GM23338 (cell line): Measurements from ENCODE around the gene CYS1. TPM values are rescaled to one million over a fixed set of nuclear protein-coding genes. Genes with fewer than 3 reads are reported as not detected.

Experiments used
- ATAC-seq: fragments of 200-7000 bp; cut with Tn5 transposase; 3 replicates; pipeline ENCODE4 v1.9.1; 2020
- DNase-seq: peaks from one replicate; pipeline ENCODE4 v3.0.0-alpha.2; 2015; ENCODE audit warnings: low spot score
- H2AFZ ChIP-seq: fragments of 200-600 bp; sonication (generic); 2 replicates; pipeline ENCODE4 v1.8.0; 2016; ENCODE audit warnings: antibody characterized with exemption, mild to moderate bottlenecking, moderate library complexity
- H3F3A ChIP-seq: fragments of 200-600 bp; sonication (generic); replicated peaks from 2 replicates; pipeline ENCODE4 v1.8.0; 2017; ENCODE audit warnings: antibody characterized with exemption, mixed run types, low read depth
- H3K27ac ChIP-seq: fragments of 200-600 bp; sonication (generic); 2 replicates; pipeline ENCODE4 v1.6.1; 2016; ENCODE audit warnings: low read depth
- H3K27me3 ChIP-seq: fragments of 200-600 bp; sonication (generic); 2 replicates; pipeline ENCODE4 v1.8.0; 2016; ENCODE audit warnings: mild to moderate bottlenecking, mixed run types, moderate library complexity; ENCODE audit not compliant: insufficient read depth
- H3K36me3 ChIP-seq: fragments of 200-600 bp; sonication (generic); 2 replicates; pipeline ENCODE4 v1.8.0; 2016; ENCODE audit warnings: mild to moderate bottlenecking; ENCODE audit not compliant: insufficient read depth
- H3K4me1 ChIP-seq: fragments of 200-600 bp; sonication (generic); 2 replicates; pipeline ENCODE4 v1.8.0; 2016; ENCODE audit warnings: mild to moderate bottlenecking, moderate library complexity; ENCODE audit not compliant: insufficient read depth
- H3K4me2 ChIP-seq: fragments of 200-600 bp; sonication (generic); 2 replicates; pipeline ENCODE4 v1.7.1; 2017; ENCODE audit warnings: mixed run types
- H3K4me3 ChIP-seq: fragments of 200-600 bp; sonication (generic); 2 replicates; pipeline ENCODE4 v1.6.1; 2016; ENCODE audit warnings: mixed run types
- H3K79me2 ChIP-seq: fragments of 200-600 bp; sonication (generic); replicated peaks from 2 replicates; pipeline ENCODE4 v1.8.0; 2017; ENCODE audit warnings: mild to moderate bottlenecking; ENCODE audit not compliant: insufficient read depth
- H3K9me2 ChIP-seq: fragments of 200-600 bp; sonication (generic); 2 replicates; pipeline ENCODE4 v1.8.0; 2017; ENCODE audit not compliant: insufficient read depth
- H4K20me1 ChIP-seq: fragments of 200-600 bp; sonication (generic); replicated peaks from 2 replicates; pipeline ENCODE4 v1.8.0; 2017; ENCODE audit warnings: mild to moderate bottlenecking; ENCODE audit not compliant: insufficient read depth
- H3K27ac Mint-ChIP-seq: 2 replicates; pipeline ENCODE4 v1.8.0; 2020; ENCODE audit warnings: inconsistent platforms, mild to moderate bottlenecking, moderate library complexity, mixed read lengths
- H3K27me3 Mint-ChIP-seq: 3 replicates; pipeline ENCODE4 v1.8.0; 2022; ENCODE audit warnings: low read depth, mild to moderate bottlenecking, moderate library complexity, mixed read lengths, inconsistent platforms; ENCODE audit not compliant: insufficient read depth, poor library complexity
- H3K36me3 Mint-ChIP-seq: 3 replicates; pipeline ENCODE4 v1.8.0; 2021; ENCODE audit warnings: low read depth, mild to moderate bottlenecking, inconsistent platforms, moderate library complexity, mixed read lengths
- H3K4me1 Mint-ChIP-seq: 3 replicates; pipeline ENCODE4 v1.8.0; 2020; ENCODE audit warnings: mild to moderate bottlenecking, inconsistent platforms, mixed read lengths
- H3K4me3 Mint-ChIP-seq: 3 replicates; pipeline ENCODE4 v1.8.0; 2021; ENCODE audit warnings: moderate library complexity, mild to moderate bottlenecking, inconsistent platforms, mixed read lengths
- H3K9me3 Mint-ChIP-seq: 3 replicates; pipeline ENCODE4 v1.8.0; 2020; ENCODE audit warnings: moderate library complexity, mild to moderate bottlenecking, inconsistent platforms, mixed read lengths
- CTCF ChIP-seq, 2 experiments: fragments of 200-600 bp in 1 of 2; sonication (generic) in 1 of 2; conservative IDR thresholded peaks; 2 replicates each; pipeline versions ENCODE4 v1.5.1 to v1.6.1; 2016 to 2017; ENCODE audit warnings: antibody characterized with exemption in 2 of 2, low read depth in 2 of 2, mild to moderate bottlenecking in 2 of 2, moderate library complexity in 1 of 2
- EZH2 ChIP-seq: fragments of 200-600 bp; sonication (generic); IDR thresholded peaks from one replicate; pipeline ENCODE4 v1.8.0; 2017; ENCODE audit warnings: antibody characterized with exemption, mild to moderate bottlenecking, low read depth; ENCODE audit not compliant: unreplicated experiment
- NANOG ChIP-seq: IDR thresholded peaks from 2 replicates; pipeline ENCODE4 v1.6.1; 2016; ENCODE audit warnings: antibody characterized with exemption, borderline replicate concordance
- POLR2AphosphoS5 ChIP-seq: IDR thresholded peaks from 2 replicates; pipeline ENCODE4 v1.6.1; 2016; ENCODE audit warnings: antibody characterized with exemption, low read depth
- REST ChIP-seq: IDR thresholded peaks from one replicate; pipeline ENCODE4 v1.6.1; 2018; ENCODE audit warnings: antibody characterized with exemption; ENCODE audit not compliant: unreplicated experiment
- STAT1 ChIP-seq: IDR thresholded peaks from one replicate; pipeline ENCODE4 v1.6.1; 2016; ENCODE audit warnings: antibody characterized with exemption; ENCODE audit not compliant: unreplicated experiment
- ZNF114 ChIP-seq: fragments of 250-450 bp; sonication (Bioruptor Pico); IDR thresholded peaks from 2 replicates; pipeline ENCODE4 v1.5.0; 2020; ENCODE audit warnings: mild to moderate bottlenecking, moderate library complexity
- ZNF331 ChIP-seq: fragments of 250-450 bp; sonication (Bioruptor Pico); IDR thresholded peaks from 2 replicates; pipeline ENCODE4 v1.5.0; 2020; ENCODE audit warnings: low read depth, mild to moderate bottlenecking, moderate library complexity
- ZNF462 ChIP-seq: fragments of 250-450 bp; sonication (Bioruptor Pico); IDR thresholded peaks from 2 replicates; pipeline ENCODE4 v1.5.0; 2020; ENCODE audit warnings: mild to moderate bottlenecking, moderate library complexity
- polyA plus RNA-seq: library from polyadenylated mRNA; unstranded; fragments of >200 nt; fragmentation: Nextera tagmentation; extraction: Ambion mirVana; gene quantifications from 2 replicates; pipeline ENCODE4 v1.2.1, GENCODE V29; 2016
- total RNA-seq: library from RNA; depleted of rRNA; stranded (reverse); fragments of >200 nt; shearing (Covaris generic); gene quantifications from 2 replicates; pipeline ENCODE4 v1.2.3, GENCODE V29; 2014
- TF ChIP-seq, protein P1 (sequence below): IDR thresholded peaks from 2 replicates; pipeline ENCODE4 v1.6.1; 2016; ENCODE audit warnings: antibody characterized with exemption

The CYS1 gene
- total and polyA plus RNA-seq, 2 experiments from 2014 or later, result 0.31 to 0.32 TPM

GRCh38 chr2:10078001-10078400, 2.2 kb downstream of the CYS1 start:
- peaks cover 37% of the 10 kb centered on the region for H3K27me3 Mint-ChIP-seq
- ATAC-seq, result no peak
- H3K4me1 Mint-ChIP-seq, result peaks cover 31% of the 10 kb centered on the region
- Histone ChIP-seq H2AFZ (no peak overlapping the region), H3K27ac (no peak overlapping the region), H3F3A (0 out of 2 replicates have a peak, but pooled peaks cover 6% of the 10 kb centered on the region), H3K79me2 (no peaks in the 10 kb centered on the region), H3K27me3 (peaks cover 47% of the 10 kb centered on the region), H4K20me1 (no peaks in the 10 kb centered on the region), H3K4me3 (no peak overlapping the region), H3K36me3 (no peaks in the 10 kb centered on the region), H3K4me2 (no peak overlapping the region), H3K9me2 (no peaks in the 10 kb centered on the region), H3K4me1 (peaks cover 13% of the 10 kb centered on the region)
- H3K4me3 Mint-ChIP-seq, result no peak overlapping the region
- no peaks in the 10 kb centered on the region for H3K9me3 Mint-ChIP-seq
- TF ChIP-seq ZNF114 (no peak), POLR2AphosphoS5 (no peak), CTCF (conservative IDR thresholded peaks at IDR 0.05; ENCODE audit: low read depth in 2 of 2) (no peak), REST (no peak), ZNF331 (no peak), NANOG (no peak), EZH2 (no peak), ZNF462 (CRISPR knock-in tag) (no peak), STAT1 (no peak)
- TF ChIP-seq, protein P1, sequence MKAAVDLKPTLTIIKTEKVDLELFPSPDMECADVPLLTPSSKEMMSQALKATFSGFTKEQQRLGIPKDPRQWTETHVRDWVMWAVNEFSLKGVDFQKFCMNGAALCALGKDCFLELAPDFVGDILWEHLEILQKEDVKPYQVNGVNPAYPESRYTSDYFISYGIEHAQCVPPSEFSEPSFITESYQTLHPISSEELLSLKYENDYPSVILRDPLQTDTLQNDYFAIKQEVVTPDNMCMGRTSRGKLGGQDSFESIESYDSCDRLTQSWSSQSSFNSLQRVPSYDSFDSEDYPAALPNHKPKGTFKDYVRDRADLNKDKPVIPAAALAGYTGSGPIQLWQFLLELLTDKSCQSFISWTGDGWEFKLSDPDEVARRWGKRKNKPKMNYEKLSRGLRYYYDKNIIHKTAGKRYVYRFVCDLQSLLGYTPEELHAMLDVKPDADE, result no peak
- H3K27ac Mint-ChIP-seq, result no peak overlapping the region
- DNase-seq, result no peak
- no peaks in the 10 kb centered on the region; the same call in 2 of the 3 replicates for H3K36me3 Mint-ChIP-seq
